GM18519 (cell line): ENCODE data around the gene VENTX.
"Not testable (repeated sequence)": the region's sequence is repeated elsewhere in the genome, so short reads cannot be mapped to it uniquely, and the experiment has no call there.

Source experiments
- ATAC-seq: cut with Tn5 transposase; IDR thresholded peaks from one replicate; pipeline ENCODE4 v1.9.1; 2021; ENCODE audit warnings: mild to moderate bottlenecking, moderate library complexity; ENCODE audit not compliant: unreplicated experiment, low FRiP score

VENTX gene

DNA sequence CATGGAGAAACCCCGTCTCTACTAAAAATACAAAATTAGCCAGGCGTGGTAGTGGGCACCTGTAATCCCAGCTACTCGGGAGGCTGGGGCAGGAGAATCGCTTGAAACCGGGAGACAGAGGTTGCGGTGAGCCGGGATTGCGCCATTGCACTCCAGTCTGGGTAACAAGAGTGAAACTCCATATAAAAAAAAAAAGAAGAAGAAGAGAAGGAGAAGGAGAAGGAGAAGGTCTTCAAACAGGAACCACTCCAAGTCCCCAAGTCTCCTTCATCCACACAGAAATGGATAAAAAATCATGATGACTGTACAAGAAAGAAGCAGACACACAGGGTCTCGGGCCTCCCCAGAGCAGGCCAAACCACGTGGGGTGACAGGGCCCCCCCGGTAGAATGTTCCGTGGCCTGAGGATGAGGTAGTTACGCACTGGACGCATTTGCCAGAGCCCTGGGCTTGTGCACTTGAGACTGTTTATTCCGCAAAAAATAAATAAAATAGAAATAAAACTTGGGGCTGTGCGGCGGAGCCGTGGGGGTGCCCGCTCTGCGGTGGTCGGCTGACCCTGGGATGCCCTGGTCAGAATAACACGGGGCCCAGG lies 15.8 kb downstream of the VENTX start:
- no peak for ATAC-seq

DNA sequence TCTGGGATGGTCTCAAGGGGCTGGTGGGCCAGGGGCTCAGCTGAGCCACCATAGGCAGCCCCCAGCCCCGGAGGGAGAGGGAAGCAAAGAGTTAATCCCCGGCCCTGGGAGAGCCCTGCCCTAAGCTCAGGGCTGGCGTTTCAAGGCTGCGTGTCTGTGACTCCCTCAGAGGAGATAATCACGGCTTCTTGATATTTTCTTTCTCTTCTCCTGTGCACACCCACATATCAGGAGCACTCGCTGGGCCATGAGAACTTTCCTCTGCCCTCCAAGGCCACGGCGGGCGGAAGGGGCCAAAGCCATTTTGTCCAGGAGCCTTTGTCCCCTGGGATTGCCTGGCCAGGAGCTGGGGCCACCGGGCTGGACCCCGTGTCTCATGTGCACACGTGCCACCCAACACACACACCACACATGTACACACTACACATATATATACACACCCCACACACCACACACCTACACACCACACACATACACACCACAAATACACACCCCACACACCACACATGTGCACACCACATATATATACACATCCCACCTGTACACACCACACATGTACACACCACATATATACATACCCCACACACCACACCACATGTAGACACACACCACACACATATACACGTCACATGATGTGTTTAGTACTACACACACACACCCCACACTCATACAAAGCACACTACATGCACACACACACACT lies 16.9 kb downstream of the VENTX start:
- ATAC-seq, result no peak

DNA sequence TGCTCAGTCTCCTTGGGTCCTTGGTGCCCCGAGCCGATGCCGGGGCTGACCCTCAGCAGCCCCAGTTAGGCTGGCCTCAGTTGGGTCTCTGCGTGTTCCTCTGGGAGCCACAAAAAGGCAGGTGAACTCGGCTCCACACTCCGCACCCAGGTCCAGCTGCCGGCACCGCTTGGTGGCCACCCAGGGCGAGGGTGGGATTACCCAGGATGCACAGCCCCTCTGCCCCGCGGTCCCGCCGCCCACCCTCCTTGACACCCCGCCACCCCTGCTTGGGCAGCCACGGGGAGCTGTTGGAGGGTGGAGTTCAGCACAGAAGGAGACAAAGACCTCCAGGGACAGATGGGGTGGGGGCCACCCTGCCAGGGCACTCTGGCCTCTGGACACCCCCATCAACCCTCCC lies 17.7 kb downstream of the VENTX start:
- ATAC-seq, result no peak

DNA sequence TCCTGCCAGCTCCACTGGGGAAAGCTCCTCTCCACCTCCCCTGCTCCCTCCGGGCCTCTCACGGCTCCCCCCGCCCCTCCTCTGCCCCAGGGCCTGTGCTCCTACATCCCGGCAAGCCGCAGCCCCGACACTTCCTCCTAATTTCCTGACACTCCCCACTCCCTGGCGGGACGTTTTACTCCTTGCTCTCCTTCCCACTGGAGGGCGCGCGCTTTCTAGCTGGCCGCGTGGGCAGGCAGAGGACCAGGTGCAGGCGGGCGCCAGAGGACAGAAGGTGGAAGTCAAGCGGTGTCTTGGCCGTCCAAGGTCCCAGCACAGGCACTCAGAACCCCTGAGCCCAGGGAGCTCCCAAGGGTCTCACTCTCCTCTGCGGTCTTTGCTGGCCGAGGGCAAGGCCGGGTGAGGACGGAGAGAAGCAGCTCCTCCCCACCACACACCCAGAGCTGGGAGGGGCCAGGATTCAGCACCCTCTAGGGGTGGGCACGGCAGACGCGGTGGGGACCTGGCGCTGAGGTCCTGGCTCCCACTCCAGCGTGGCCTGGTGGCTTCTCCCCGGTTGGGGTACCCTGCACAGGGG lies 19.9 kb downstream of the VENTX start:
- no peak for ATAC-seq

DNA sequence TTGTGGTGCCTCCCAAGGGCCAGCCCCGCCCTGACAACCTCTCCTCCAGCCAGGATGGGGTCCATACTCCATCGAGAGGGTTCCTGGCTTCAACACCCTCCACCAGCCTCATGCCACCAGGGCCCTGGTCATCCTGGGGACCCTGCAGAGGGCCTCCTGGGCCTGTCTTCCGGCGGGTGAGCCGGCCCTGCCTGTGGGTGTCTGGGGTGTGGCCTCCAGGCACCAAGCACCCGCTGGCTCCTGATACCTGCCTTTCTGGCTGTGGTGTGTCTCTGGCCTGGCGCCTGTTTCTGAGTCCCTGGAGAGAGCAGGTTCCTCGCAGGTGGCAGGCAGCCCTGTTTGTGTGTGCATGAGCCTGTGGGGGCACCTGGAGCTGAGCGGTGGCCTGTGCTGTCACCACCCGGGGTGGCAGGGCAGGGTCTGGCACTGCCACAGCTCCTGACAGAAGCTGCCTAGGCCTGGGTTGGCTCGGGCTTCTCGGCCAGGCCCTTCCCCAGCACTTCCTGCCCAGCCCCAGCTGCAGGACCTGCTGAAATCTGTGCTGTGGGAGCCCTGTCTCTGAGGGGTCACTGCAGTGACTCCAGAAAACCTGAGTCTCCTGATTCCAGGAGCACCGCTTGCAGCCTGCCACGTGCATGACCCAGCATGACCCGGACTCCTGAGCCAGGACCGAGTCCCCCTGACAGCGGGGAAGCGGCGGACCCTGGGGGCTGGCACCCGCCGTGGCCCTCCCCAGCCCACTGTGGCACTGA lies 20.6 kb downstream of the VENTX start:
- ATAC-seq, result no peak

- ATAC-seq, result no peak
These were observed 21.4 kb downstream of the VENTX start for GRCh38 chr10:133258818-133259601.

GRCh38 chr10:133259602-133259989 lies 21.9 kb downstream of the VENTX start:
- no peak for ATAC-seq

GRCh38 chr10:133260895-133261725 lies 23.5 kb downstream of the VENTX start:
- peak; percentile 42 for ATAC-seq

DNA sequence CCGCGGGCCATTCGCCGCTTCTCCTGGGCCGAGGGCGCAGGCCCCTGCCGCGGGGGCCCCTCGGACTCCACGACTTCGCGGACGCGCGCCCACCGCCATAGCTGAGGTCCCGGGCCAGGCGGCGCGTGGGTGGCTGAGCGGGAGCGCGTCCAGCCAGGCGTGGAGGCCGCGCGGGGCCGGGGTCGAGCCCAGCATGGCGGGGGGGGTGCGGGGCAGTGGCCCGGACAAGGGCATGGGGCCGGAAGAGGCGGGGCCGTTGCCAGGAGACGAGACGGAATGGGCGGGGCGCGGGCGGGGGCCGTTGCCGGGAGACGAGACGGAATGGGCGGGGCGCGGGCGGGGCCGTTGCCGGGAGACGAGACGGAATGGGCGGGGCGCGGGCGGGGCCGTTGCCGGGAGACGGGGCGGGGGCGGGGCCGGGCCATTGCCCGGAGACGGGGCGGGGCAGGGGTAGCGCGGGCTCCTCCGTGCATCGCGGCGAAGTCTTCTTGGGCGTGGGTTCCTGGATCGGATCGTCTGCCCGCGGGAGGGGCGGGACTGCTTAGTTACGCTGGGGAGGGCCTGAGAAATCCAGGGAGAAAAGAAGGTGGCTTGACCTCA lies 24.2 kb downstream of the VENTX start:
- ATAC-seq, result peak; percentile 37

DNA sequence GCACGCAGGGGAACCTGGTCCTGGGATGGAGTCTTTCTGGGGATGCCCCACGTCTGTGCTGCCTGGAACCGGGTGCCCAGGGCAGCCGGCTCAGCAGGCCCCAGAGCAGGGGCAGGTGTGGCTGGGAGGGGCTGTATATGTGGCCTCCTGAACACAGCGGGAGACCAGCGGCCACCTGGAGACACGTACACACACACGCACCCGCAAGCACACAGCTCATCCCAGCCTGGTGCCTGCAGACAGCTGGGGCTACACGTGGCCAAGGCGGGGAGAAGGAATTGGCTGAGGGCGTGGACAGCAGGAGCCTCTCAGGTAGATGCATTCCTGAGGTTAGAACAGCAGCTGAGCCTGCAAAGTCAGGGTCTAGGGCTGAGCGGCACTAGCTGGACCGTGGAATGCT lies 25.0 kb downstream of the VENTX start:
- ATAC-seq, result no peak

DNA sequence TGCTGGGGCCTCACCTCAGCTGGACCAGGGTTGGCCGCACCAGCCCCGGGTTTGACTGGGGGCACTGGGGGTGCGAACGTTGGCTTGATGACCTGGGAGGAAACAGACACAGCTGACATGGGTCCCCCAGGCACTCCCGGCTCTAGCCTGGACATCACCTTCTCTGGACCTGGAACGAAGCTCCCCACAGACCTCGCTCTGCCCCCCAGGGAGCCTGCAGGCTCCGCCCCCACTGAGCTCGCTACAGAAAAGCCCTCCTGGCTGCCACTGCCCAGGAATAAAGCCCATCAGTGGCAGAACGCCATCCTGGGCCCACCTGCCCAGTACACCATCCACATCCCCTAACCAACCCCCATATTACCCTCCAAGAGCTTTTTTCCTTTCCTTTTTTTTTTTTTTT lies 26.0 kb downstream of the VENTX start:
- ATAC-seq, result no peak

- no peak for ATAC-seq
These were observed 26.8 kb downstream of the VENTX start for GRCh38 chr10:133264461-133264860.

- ATAC-seq, result not testable (repeated sequence)
These were observed 27.4 kb downstream of the VENTX start for GRCh38 chr10:133265052-133265451.

GRCh38 chr10:133266056-133266795 lies 28.6 kb downstream of the VENTX start:
- no peak for ATAC-seq

DNA sequence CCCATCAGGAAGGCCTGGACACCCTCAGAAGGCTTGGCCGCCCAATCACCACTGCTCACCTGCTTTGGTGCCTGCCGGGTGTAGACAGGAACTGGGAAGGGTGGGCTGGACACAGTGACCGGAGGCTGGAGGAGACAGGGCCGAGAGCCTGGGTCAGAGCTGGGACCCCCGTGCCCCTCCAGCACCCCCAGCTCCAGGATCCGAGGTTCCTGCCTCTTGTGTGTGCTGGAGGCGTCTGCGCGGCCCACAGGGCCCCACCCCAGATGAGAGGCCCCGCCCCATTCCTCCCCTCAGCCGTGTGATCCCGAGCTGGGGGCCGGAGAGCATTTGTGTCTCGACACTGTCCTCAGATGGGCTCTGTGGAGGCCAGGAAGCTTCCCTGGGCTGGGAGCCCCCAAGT lies 29.6 kb downstream of the VENTX start:
- ATAC-seq, result no peak

- no peak for ATAC-seq
These were observed 30.2 kb downstream of the VENTX start for GRCh38 chr10:133267829-133268228.

DNA sequence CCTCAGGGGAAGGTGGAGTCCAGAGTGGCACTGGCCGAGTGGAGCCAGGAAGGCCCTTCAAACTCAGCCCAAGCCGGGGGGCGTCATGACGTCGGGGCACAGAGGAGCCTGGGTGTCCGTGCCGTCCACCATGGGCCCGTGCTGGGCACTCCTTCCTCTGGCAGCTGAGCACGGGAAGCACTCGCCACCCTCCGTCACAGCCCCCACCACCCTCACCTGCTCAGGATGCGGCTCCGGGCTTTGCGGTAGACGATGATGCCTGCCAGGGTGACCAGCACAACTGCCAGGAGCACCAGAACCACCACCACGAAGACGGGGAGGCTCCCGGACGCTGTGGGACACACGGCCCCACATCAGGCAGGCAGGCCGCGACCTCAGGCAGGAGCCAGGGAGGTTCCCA lies 30.9 kb downstream of the VENTX start:
- no peak for ATAC-seq

GRCh38 chr10:133269367-133269766 lies 31.7 kb downstream of the VENTX start:
- ATAC-seq, result no peak

GRCh38 chr10:133270204-133270603 lies 32.5 kb downstream of the VENTX start:
- no peak for ATAC-seq
